Measurements from ENCODE around the gene CAV3.

DNA sequence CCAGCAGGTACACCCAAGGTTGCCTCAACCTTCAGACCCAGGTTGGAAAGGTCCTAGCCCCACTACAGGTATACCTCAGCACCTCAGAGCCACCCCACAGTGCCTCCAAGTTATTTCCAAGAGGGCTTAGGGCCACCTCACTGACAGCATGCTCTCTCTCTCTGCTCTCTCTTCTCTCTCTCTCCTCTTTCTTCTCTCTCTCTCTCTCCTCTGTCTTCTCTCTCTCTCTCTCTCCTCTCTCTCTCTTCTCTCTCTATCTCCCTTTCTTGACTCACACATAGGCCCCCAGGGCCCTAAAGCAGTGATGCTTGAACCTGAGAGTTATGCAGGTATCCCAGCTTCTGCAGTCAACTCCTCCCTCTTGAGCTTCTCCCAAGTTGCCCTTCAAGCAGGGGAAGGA is 4.2 kb downstream of the CAV3 start:
- TF ChIP-seq, protein P1, sequence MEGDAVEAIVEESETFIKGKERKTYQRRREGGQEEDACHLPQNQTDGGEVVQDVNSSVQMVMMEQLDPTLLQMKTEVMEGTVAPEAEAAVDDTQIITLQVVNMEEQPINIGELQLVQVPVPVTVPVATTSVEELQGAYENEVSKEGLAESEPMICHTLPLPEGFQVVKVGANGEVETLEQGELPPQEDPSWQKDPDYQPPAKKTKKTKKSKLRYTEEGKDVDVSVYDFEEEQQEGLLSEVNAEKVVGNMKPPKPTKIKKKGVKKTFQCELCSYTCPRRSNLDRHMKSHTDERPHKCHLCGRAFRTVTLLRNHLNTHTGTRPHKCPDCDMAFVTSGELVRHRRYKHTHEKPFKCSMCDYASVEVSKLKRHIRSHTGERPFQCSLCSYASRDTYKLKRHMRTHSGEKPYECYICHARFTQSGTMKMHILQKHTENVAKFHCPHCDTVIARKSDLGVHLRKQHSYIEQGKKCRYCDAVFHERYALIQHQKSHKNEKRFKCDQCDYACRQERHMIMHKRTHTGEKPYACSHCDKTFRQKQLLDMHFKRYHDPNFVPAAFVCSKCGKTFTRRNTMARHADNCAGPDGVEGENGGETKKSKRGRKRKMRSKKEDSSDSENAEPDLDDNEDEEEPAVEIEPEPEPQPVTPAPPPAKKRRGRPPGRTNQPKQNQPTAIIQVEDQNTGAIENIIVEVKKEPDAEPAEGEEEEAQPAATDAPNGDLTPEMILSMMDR (IDR thresholded peaks at IDR 0.05; ENCODE audit: extremely low read depth in 1 of 2, insufficient read depth in 1 of 2, low read depth in 1 of 2, low read length in 2 of 2) = no peak
- TF ChIP-seq, protein P2, sequence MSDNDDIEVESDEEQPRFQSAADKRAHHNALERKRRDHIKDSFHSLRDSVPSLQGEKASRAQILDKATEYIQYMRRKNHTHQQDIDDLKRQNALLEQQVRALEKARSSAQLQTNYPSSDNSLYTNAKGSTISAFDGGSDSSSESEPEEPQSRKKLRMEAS (IDR thresholded peaks at IDR 0.05; ENCODE audit: insufficient read depth, insufficient read length) = no peak
- TF ChIP-seq POLR2AphosphoS5 (IDR thresholded peaks at IDR 0.05; ENCODE audit: insufficient read depth, low read depth, low read length) (no peak), POLR2A (IDR thresholded peaks at IDR 0.05; ENCODE audit: low read depth, low read length) (no peak), FOS (IDR thresholded peaks at IDR 0.05; ENCODE audit: borderline replicate concordance, insufficient read depth, low read length) (no peak), EZH2 (IDR thresholded peaks at IDR 0.05; ENCODE audit: borderline replicate concordance, low read depth, low read length, severe bottlenecking) (no peak), JUN (IDR thresholded peaks at IDR 0.05; ENCODE audit: borderline replicate concordance, insufficient read depth, insufficient read length, low read depth) (no peak), GATA2 (IDR thresholded peaks at IDR 0.05; ENCODE audit: insufficient read depth, insufficient read length, low read depth, low read length) (no peak)
